GM21786 (cell line): ENCODE data around the gene GREB1.

Experiments used
- ATAC-seq: cut with Tn5 transposase; IDR thresholded peaks from one replicate; pipeline ENCODE4 v1.9.1; 2021; ENCODE audit not compliant: unreplicated experiment

The GREB1 gene

GRCh38 chr2:11631462-11631861, 97.6 kb downstream of the GREB1 start:
- ATAC-seq, result no peak

GRCh38 chr2:11633923-11634478, 100.2 kb downstream of the GREB1 start:
- ATAC-seq, result no peak

GRCh38 chr2:11634584-11634983, 100.7 kb downstream of the GREB1 start:
- no peak for ATAC-seq

GRCh38 chr2:11635141-11635540, 101.3 kb downstream of the GREB1 start:
- no peak for ATAC-seq

- no peak for ATAC-seq
Measured at GRCh38 chr2:11636593-11637295, 102.9 kb downstream of the GREB1 start.

- ATAC-seq, result no peak
Measured at GRCh38 chr2:11637546-11637945, 103.7 kb downstream of the GREB1 start.

GRCh38 chr2:11639503-11639902, 105.7 kb downstream of the GREB1 start:
- no peak for ATAC-seq

GRCh38 chr2:11640132-11640531, 106.3 kb downstream of the GREB1 start:
- no peak for ATAC-seq

GRCh38 chr2:11642972-11643371, 109.1 kb downstream of the GREB1 start:
- ATAC-seq, result no peak

- ATAC-seq, result no peak
Measured at GRCh38 chr2:11644293-11644692, 110.4 kb downstream of the GREB1 start.

- no peak for ATAC-seq
Measured at GRCh38 chr2:11646530-11646929, 112.7 kb downstream of the GREB1 start.

- ATAC-seq, result no peak
Measured at GRCh38 chr2:11647834-11648600, 114.2 kb downstream of the GREB1 start.

- ATAC-seq, result no peak
Measured at GRCh38 chr2:11649093-11649492, 115.2 kb downstream of the GREB1 start.

GRCh38 chr2:11651856-11652548, 118.2 kb downstream of the GREB1 start:
- no peak for ATAC-seq

GRCh38 chr2:11652553-11652952, 118.7 kb downstream of the GREB1 start:
- ATAC-seq, result no peak

- no peak for ATAC-seq
Measured at GRCh38 chr2:11655495-11655894, 121.7 kb downstream of the GREB1 start.

- no peak for ATAC-seq
Measured at GRCh38 chr2:11656252-11656651, 122.4 kb downstream of the GREB1 start.

- no peak for ATAC-seq
Measured at GRCh38 chr2:11656671-11657101, 122.8 kb downstream of the GREB1 start.

- ATAC-seq, result no peak
Measured at GRCh38 chr2:11657195-11657594, 123.3 kb downstream of the GREB1 start.

GRCh38 chr2:11657646-11658045, 123.8 kb downstream of the GREB1 start:
- ATAC-seq, result no peak
